Ovary (tissue), 9 donors: ENCODE measurements around the gene MORN3. TPM values are rescaled to one million over a fixed set of nuclear protein-coding genes. Genes with fewer than 3 reads are reported as not detected.

ENCODE experiments used
- DNase-seq, 5 donors: peaks; one replicate each; pipeline ENCODE4 v3.0.0-alpha.2; 2019 to 2020
- H3K27ac ChIP-seq, 2 donors: fragments of 200-600 bp; one replicate each; pipeline versions ENCODE4 v1.5.1 to v1.8.0; 2019 to 2022
- H3K27me3 ChIP-seq: fragments of 200-600 bp; one replicate; pipeline ENCODE4 v1.8.0; 2022
- H3K36me3 ChIP-seq: fragments of 200-600 bp; sonication (generic); one replicate; pipeline ENCODE4 v1.5.1; 2019
- H3K4me1 ChIP-seq: one replicate; pipeline ENCODE4 v1.8.1; 2013; ENCODE audit warnings: mild to moderate bottlenecking, moderate library complexity; ENCODE audit not compliant: insufficient read depth
- H3K4me3 ChIP-seq: fragments of 200-600 bp; sonication (generic); one replicate; pipeline ENCODE4 v1.5.1; 2017
- H3K9me3 ChIP-seq, 2 donors: fragments of 200-600 bp in 1 of 2; sonication (generic) in 1 of 2; one replicate each; pipeline versions ENCODE4 v1.5.1 to v1.8.1; 2013 to 2019; ENCODE audit warnings: mild to moderate bottlenecking in 1 of 2, moderate library complexity in 1 of 2
- CTCF ChIP-seq, 3 donors: fragments of 450-650 bp in 2 of 3; fragments of 200-600 bp in 1 of 3; IDR thresholded peaks; one replicate each; pipeline versions ENCODE4 v1.5.1 to v1.8.0; 2016 to 2022; ENCODE audit warnings: antibody characterized with exemption in 3 of 3, mild to moderate bottlenecking in 1 of 3
- EP300 ChIP-seq: sonication (generic); formaldehyde crosslinking; IDR thresholded peaks from one replicate; pipeline ENCODE4 v1.6.1; 2017; ENCODE audit warnings: antibody characterized with exemption
- POLR2A ChIP-seq: fragments of 450-650 bp; IDR thresholded peaks from one replicate; pipeline ENCODE4 v1.6.1; 2017; ENCODE audit warnings: antibody characterized with exemption, mild to moderate bottlenecking, moderate library complexity
- WGBS, 3 donors: extraction: QIAGEN DNeasy Blood & Tissue Kit in 1 of 3; methylation state at CpG; one replicate each; pipeline versions ENCODE4 v1.1.5 to v1.1.7; 2013 to 2017; 5-methylcytosine and 5-hydroxymethylcytosine counted together
- intact Hi-C, 4 donors: fragments of 100-400 bp; cut with DNase I; formaldehyde crosslinking; loops; one replicate each; pipeline versions ENCODE4 v1.11.0 to v1.15.1; 2022 to 2023
- polyA plus RNA-seq, 2 donors: library from polyadenylated mRNA; stranded (reverse); fragments of 200-250 nt in 1 of 2; fragments of 350-450 nt in 1 of 2; fragmentation: Illumina TruSeq in 1 of 2; extraction: RNeasy Lipid Tissue Mini Kit (QIAGEN cat#74804) in 1 of 2; gene quantifications; one replicate each; pipeline ENCODE4 v1.2.3, GENCODE V29; 2013 to 2014
- total RNA-seq, 7 donors: library from RNA; depleted of rRNA in 2 of 7; stranded (reverse); fragments of >200 nt in 2 of 7; fragmentation: NEBNext Ultra II Directional in 3 of 7; extraction: Animal tissue kit (Norgen Biotek cat#: 25700) in 3 of 7; gene quantifications; one replicate each; pipeline versions ENCODE4 v1.1.0 to v1.2.4, GENCODE V29; 2016 to 2023
- donor health status: DM: no; HTN: no; CAD: no; lungs with moderate emphysema.
- donor health status: DM: no; HTN: no; CAD: no.
- donor health status: Bipolar disorder and iron deficiency.
- donor health status: DM: yes; HTN: yes; CAD: no.
- donor health status: DM: no; HTN: no; CAD: no.
- donor health status: DM: yes; HTN: yes; CAD: no.

MORN3 gene
- total and polyA plus RNA-seq, 9 donors = 0.08 to 3.2 (median 0.65) TPM

GRCh38 chr12:121678716-121679300 lies 9.4 kb upstream of the MORN3 start:
- intact Hi-C loops = loop anchor here in 3 of 4 donors (5.0 to 10.0 kb wide), 2 partner anchors 174 to 177 kb away; no protein-coding TSS in a partner anchor
- 40 to 56% (median 48%) methylated on average over 9 of the region's 9 CpGs for WGBS, 3 donors
- TF ChIP-seq CTCF (IDR thresholded peaks at IDR 0.05) = no peak
- TF ChIP-seq EP300 = no peak
- TF ChIP-seq POLR2A = no peak

DNA sequence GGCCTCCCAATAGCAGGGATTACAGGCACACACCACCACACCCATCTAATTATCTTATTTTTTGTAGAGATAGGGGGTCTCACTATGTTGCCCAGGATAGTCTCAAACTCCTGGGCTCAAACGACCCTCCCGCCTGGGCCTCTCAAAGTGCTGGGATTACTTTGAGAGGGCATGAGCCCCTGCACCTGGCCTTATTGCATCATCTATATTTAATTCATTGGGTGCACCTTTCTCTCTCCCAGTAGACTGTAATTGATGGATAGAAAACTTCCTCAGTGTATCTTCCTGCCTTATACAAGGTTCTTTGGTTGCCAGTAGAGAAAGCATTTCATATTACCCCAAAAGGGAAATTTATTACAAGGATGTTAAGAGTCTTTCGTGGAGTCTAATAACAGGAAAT lies 8.9 kb upstream of the MORN3 start:
- TF ChIP-seq EP300 = no peak
- no peak for TF ChIP-seq CTCF (IDR thresholded peaks at IDR 0.05)
- no peak for TF ChIP-seq POLR2A
- intact Hi-C loops = loop anchor here in 3 of 4 donors (5.0 to 10.0 kb wide), 2 partner anchors 174 to 176 kb away; no protein-coding TSS in a partner anchor
- DNase-seq = no peak
- WGBS, 3 donors = 63 to 76% (median 64%) methylated on average over 3 of the region's 3 CpGs
- Histone ChIP-seq H3K4me1 (no peaks in the 10 kb centered on the region), H3K27ac (no peak overlapping the region), H3K36me3 (no peaks in the 10 kb centered on the region), H3K4me3 (no peak overlapping the region), H3K9me3 (no peaks in the 10 kb centered on the region), H3K27me3 (no peaks in the 10 kb centered on the region)

More at GRCh38 chr12:121678716-121679300, 9.4 kb upstream of the MORN3 start:
- no peaks in the 10 kb centered on the region for H3K9me3 ChIP-seq
- no peaks in the 10 kb centered on the region for H3K36me3 ChIP-seq
- no peak overlapping the region for H3K27ac ChIP-seq
- H3K4me1 ChIP-seq = no peaks in the 10 kb centered on the region
- DNase-seq = peak in 1 of 5 donors; percentile 55
- no peak overlapping the region for H3K4me3 ChIP-seq
- H3K27me3 ChIP-seq = no peaks in the 10 kb centered on the region

- no peak for TF ChIP-seq CTCF (IDR thresholded peaks at IDR 0.05)
- no peak for TF ChIP-seq EP300
- no peak for TF ChIP-seq POLR2A
- Histone ChIP-seq H3K4me3 (no peak overlapping the region), H3K36me3 (no peaks in the 10 kb centered on the region), H3K9me3 (no peaks in the 10 kb centered on the region), H3K27me3 (no peaks in the 10 kb centered on the region), H3K27ac (no peak overlapping the region), H3K4me1 (no peaks in the 10 kb centered on the region)
- 93 to 97% (median 95%) methylated on average over 5 of the region's 5 CpGs for WGBS, 3 donors
- DNase-seq = no peak
- intact Hi-C loops = loop anchor here in 3 of 4 donors (5.0 to 10.0 kb wide), 2 partner anchors 171 to 174 kb away; no protein-coding TSS in a partner anchor
These were observed 6.7 kb upstream of the MORN3 start for GRCh38 chr12:121676190-121676589.

- TF ChIP-seq CTCF (IDR thresholded peaks at IDR 0.05) = no peak
- TF ChIP-seq EP300 = no peak
- Histone ChIP-seq H3K4me1 (no peaks in the 10 kb centered on the region), H3K27me3 (no peaks in the 10 kb centered on the region), H3K36me3 (no peaks in the 10 kb centered on the region), H3K9me3 (no peaks in the 10 kb centered on the region), H3K4me3 (peak overlapping the region; percentile 47), H3K27ac (no peak overlapping the region)
- intact Hi-C loops = loop anchor here in 1 of 4 donors (10.0 kb wide), 1 partner anchor 168 kb away; no protein-coding TSS in a partner anchor
- DNase-seq = peak in 2 of 5 donors; percentile 54 to 55
- WGBS, 3 donors = 44 to 49% (median 46%) methylated on average over 12 of the region's 12 CpGs
These were observed 3.6 kb upstream of the MORN3 start for GRCh38 chr12:121673013-121673511.
